Panc1 (cell line): ENCODE results near the gene SEC63.

Experiments
- POLR2AphosphoS5 ChIP-seq: IDR thresholded peaks from 2 replicates; pipeline ENCODE4 v1.6.1; 2012; ENCODE audit warnings: mild to moderate bottlenecking, low read depth, low read length, moderate library complexity
- REST ChIP-seq, 2 experiments: IDR thresholded peaks; 2 replicates each; pipeline ENCODE4 v1.6.1; 2011 to 2012; ENCODE audit warnings: low read depth in 2 of 2, control low read depth in 1 of 2, low read length in 1 of 2, mild to moderate bottlenecking in 1 of 2, moderate library complexity in 1 of 2; ENCODE audit not compliant: insufficient read depth in 1 of 2
- SIN3A ChIP-seq: IDR thresholded peaks from 2 replicates; pipeline ENCODE4 v1.6.1; 2012; ENCODE audit warnings: low read depth, mild to moderate bottlenecking, low read length, moderate library complexity, borderline replicate concordance; ENCODE audit not compliant: insufficient read depth
- TCF7L2 ChIP-seq: IDR thresholded peaks from 2 replicates; pipeline ENCODE4 v1.6.1; 2011; ENCODE audit warnings: mild to moderate bottlenecking, low read depth, low read length, inconsistent platforms
- TF ChIP-seq, protein P1 (sequence below): fragments of 450-650 bp; IDR thresholded peaks from 2 replicates; pipeline ENCODE4 v1.5.1; 2017; ENCODE audit warnings: mild to moderate bottlenecking

- TF ChIP-seq, protein P1, sequence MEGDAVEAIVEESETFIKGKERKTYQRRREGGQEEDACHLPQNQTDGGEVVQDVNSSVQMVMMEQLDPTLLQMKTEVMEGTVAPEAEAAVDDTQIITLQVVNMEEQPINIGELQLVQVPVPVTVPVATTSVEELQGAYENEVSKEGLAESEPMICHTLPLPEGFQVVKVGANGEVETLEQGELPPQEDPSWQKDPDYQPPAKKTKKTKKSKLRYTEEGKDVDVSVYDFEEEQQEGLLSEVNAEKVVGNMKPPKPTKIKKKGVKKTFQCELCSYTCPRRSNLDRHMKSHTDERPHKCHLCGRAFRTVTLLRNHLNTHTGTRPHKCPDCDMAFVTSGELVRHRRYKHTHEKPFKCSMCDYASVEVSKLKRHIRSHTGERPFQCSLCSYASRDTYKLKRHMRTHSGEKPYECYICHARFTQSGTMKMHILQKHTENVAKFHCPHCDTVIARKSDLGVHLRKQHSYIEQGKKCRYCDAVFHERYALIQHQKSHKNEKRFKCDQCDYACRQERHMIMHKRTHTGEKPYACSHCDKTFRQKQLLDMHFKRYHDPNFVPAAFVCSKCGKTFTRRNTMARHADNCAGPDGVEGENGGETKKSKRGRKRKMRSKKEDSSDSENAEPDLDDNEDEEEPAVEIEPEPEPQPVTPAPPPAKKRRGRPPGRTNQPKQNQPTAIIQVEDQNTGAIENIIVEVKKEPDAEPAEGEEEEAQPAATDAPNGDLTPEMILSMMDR: no peak
- no peak for TF ChIP-seq SIN3A
- TF ChIP-seq POLR2AphosphoS5: no peak
- no peak for TF ChIP-seq REST (IDR thresholded peaks at IDR 0.05; ENCODE audit: insufficient read depth in 1 of 2, low read depth in 2 of 2, low read length in 1 of 2)
- TF ChIP-seq TCF7L2: no peak
Measured at GRCh38 chr6:107819964-107820337, 138.1 kb downstream of the SEC63 start.
